Measurements from ENCODE around the gene POLR2E.

Gene POLR2E

GRCh38 chr19:1111641-1112267, 16.6 kb upstream of the POLR2E start:
- no peak for DNase-seq (ENCODE audit: low read depth in 4 of 4, low spot score in 1 of 4)

GRCh38 chr19:1110809-1111640, 15.8 kb upstream of the POLR2E start:
- DNase-seq (ENCODE audit: low read depth in 4 of 4, low spot score in 1 of 4): no peak

DNA sequence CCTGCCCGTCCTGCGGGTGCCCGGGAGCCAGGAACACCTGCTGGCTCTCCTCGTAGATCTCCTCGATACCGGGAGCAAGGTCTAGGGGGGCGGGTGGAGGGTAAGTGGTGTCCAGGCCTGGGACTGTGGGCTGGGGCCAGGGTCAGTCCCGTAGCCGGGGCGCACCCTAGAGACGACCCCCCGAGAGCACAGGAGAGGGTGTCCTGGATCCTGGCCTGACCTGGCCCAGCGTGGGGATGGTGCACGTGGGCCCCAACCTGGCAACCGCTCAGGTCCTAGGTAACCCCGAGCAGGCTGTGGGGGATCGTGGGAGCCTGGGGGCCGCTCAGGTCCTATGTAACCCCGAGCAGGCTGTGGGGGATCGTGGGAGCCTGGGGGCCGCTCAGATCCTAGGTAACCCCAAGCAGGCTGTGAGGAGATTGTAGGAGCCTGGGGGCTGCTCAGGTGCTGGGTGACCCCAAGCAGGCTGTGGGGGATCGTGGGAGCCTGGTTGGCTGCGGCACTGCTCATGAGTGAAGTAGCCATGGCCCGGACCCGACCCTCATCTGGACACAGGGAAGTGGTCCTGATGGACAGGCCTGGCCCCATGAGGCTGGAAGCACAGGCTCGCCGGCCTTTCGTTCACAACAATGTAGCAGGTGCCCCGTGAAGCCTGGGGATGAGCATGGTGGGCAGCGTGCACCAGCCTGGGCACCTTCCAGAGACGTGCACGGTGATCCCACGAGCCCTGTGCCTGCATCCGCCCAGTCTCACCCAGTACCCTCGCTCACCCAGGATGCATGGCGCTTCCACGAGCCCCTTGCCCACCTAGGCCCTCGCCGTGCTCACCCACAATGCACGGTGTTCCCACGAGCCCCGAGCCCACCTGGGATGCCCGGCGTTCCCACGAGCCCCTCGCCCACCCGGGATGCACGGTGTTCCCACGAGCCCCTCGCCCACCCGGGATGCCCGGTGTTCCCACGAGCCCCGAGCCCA, 14.8 kb upstream of the POLR2E start:
- no peak for DNase-seq (ENCODE audit: low read depth in 4 of 4, low spot score in 1 of 4)

DNA sequence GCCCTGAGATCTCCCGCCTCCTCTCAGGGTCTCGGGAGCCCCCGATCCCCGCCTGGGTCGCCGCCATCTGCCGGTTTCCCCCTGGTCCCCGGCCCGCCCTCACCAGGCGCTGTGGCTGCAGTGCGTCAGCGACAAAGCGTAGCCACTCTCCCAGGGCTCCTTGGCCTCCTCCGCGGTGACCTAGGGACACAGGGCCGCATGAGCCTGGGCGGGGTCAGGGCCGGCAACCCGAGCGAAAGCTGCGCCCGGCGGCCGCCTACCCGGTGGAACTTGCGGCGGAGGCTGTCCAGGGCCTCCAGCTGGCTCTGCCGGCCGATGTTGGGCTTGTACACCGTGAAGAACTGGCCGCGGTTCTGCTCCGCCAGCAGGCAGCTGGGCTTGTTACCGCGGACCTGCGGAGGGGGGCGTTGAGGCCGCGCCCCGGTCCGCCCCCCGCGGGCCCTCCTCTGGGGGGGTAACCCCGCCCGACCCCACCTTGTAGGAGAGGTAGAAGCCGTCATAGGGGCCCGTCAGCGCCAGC, 13.9 kb upstream of the POLR2E start:
- no peak for DNase-seq (ENCODE audit: low read depth in 4 of 4, low spot score in 1 of 4)

GRCh38 chr19:1108291-1109031, 13.3 kb upstream of the POLR2E start:
- DNase-seq (ENCODE audit: low read depth in 4 of 4, low spot score in 1 of 4): no peak

DNA sequence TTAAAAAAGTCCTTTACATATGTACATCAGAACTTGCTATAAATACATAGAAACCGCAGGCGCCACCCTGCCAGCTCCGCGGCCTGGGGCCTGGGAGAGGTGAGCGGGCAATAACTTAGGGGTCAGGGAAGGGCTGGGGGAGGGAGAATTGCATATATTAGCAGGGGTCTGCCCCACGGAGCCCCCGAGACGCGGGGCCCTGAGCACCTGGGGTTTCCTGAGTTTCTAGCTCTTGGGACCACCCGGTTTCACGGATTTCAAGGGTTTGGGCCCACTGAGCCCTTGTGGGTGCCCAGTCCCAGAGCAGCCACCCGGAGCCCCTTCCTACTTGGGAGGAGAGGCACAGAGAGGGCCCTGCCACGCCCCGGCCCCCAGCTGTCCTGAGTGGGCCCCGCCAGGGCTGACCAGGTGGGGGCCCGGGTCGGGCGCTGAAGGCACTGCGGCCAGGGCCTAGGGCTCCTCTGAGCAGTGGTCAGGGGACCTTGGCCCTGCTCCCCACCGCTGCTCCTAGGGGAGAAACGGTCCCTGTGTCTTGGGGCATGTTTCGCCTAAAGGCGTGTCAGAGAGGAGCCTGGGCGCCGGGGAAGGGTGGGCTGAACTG, 12.6 kb upstream of the POLR2E start:
- DNase-seq (ENCODE audit: low read depth in 4 of 4, low spot score in 1 of 4): no peak

GRCh38 chr19:1106841-1107660, 11.9 kb upstream of the POLR2E start:
- no peak for DNase-seq (ENCODE audit: low read depth in 4 of 4, low spot score in 1 of 4)

- DNase-seq (ENCODE audit: low read depth in 4 of 4, low spot score in 1 of 4): no peak
These were observed 11.0 kb upstream of the POLR2E start for GRCh38 chr19:1105873-1106840.

DNA sequence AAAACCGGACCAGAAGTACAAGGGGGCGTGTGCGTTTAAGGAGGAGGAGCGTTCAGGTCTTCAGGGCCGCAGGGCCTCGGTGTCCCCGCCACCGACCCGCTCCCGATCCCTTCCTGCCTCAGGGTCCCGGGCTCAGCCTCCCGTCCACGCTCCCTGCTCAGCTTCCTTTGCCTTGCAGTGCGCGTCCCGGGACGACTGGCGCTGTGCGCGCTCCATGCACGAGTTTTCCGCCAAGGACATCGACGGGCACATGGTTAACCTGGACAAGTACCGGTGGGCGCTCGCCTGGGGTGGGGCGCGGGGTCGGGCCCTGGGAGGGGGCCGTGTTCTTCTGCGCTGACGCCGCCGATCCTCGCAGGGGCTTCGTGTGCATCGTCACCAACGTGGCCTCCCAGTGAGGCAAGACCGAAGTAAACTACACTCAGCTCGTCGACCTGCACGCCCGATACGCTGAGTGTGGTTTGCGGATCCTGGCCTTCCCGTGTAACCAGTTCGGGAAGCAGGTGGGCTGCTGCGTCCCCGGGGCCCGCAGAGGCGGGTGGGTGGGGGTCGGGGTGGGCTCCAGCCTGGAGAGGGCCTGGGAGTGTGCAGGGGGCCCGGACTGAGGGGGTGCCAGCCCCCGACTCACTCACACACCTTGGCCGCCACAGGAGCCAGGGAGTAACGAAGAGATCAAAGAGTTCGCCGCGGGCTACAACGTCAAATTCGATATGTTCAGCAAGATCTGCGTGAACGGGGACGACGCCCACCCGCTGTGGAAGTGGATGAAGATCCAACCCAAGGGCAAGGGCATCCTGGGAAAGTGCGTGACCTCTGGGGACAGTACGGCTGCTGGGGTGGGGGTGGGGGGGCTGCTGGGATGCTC, 10.1 kb upstream of the POLR2E start:
- DNase-seq (ENCODE audit: low read depth in 4 of 4, low spot score in 1 of 4): no peak

GRCh38 chr19:1104311-1105007, 9.3 kb upstream of the POLR2E start:
- peak in 2 of 4 experiments; percentile 54 to 72 for DNase-seq (ENCODE audit: low read depth in 4 of 4, low spot score in 1 of 4)

- peak; percentile 92 to 98 (median 96) for DNase-seq (ENCODE audit: low read depth in 4 of 4, low spot score in 1 of 4)
These were observed 8.6 kb upstream of the POLR2E start, which contains the start of gene GPX4 for GRCh38 chr19:1103708-1104310. Gene GPX4 (plus strand): TSS chr19:1103994. CDS start chr19:1104044, 50 bp downstream.

DNA sequence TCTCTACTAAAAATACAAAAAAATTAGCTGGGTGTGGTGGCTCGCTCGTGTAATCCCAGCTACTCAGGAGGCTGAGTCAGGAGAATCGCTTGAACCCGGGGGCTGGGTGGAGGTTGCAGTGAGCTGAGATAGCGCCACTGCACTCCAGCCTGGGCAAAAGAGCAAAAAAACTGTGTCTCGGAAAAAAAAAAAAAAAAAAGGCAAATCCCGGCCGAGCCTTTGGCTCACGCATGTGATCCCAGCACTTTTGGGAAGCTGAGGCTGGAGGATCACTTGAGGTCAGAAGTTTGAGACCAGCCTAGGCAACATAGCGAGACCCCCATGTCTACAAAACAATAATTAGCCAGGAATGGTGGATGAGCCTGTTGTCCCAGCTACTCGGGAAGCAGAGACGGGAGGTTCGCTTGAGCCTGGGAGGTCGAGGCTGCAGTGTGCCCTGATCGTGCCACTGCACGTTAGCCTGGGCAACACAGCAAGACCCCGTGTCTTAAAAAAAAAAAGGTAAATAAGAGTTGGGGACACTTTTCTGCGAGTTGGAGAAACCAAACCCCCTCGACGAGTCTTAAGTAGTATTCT, 8.0 kb upstream of the POLR2E start:
- DNase-seq (ENCODE audit: low read depth in 4 of 4, low spot score in 1 of 4): no peak

GRCh38 chr19:1102407-1103131, 7.4 kb upstream of the POLR2E start:
- no peak for DNase-seq (ENCODE audit: low read depth in 4 of 4, low spot score in 1 of 4)

GRCh38 chr19:1101337-1101698, 6.1 kb upstream of the POLR2E start:
- DNase-seq (ENCODE audit: low read depth in 4 of 4, low spot score in 1 of 4): no peak

Measured in stimulated activated CD4-positive, alpha-beta T cell treated with anti-CD3 and anti-CD28 coated beads, Interleukin-1b, Interleukin-23, amount 100 ng/mL, for 24 hours (primary cell).